ENCODE data around the gene CMSS1. TPM values are rescaled to one million over a fixed set of nuclear protein-coding genes. Genes with fewer than 3 reads are reported as not detected.

CMSS1 gene
- total RNA-seq, 1 experiment from 2014 or later, result 64.1 TPM

DNA sequence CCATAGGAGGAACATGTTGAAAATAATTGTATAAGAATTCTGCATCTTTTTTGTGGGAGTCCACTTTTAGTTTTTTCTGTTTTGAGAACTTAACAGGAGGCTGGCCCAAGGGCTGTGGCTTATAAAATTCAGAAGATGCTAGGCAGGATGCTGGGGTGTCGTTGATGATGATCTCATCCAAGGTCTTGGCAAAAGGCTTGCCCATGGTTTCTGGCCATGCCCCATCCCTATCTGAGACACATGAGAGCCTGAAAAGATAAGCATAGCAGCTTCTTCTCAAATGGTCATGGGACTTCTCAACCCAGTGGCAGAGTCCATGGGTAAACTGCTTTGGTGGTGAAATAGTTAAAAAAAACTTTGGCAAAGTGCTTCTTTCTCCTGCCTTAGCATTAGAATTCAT, 35.2 kb downstream of the CMSS1 start:
- H3K4me3 ChIP-seq (replicated peaks in 1 of 2; ENCODE audit: low read depth in 1 of 2, low read length in 2 of 2), result no peak overlapping the region
- intact Hi-C loops (cut with micrococcal nuclease), result no loop called here
- ATAC-seq (no peak), DNase-seq (ENCODE audit: low read depth, low spot score) (no peak)
- no TSS peak for BruUV-seq (replicated peaks)
- TF ChIP-seq, protein P1, sequence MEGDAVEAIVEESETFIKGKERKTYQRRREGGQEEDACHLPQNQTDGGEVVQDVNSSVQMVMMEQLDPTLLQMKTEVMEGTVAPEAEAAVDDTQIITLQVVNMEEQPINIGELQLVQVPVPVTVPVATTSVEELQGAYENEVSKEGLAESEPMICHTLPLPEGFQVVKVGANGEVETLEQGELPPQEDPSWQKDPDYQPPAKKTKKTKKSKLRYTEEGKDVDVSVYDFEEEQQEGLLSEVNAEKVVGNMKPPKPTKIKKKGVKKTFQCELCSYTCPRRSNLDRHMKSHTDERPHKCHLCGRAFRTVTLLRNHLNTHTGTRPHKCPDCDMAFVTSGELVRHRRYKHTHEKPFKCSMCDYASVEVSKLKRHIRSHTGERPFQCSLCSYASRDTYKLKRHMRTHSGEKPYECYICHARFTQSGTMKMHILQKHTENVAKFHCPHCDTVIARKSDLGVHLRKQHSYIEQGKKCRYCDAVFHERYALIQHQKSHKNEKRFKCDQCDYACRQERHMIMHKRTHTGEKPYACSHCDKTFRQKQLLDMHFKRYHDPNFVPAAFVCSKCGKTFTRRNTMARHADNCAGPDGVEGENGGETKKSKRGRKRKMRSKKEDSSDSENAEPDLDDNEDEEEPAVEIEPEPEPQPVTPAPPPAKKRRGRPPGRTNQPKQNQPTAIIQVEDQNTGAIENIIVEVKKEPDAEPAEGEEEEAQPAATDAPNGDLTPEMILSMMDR (IDR thresholded peaks at IDR 0.05 in 2 of 3, conservative IDR thresholded peaks at IDR 0.05 in 1 of 3; ENCODE audit: borderline replicate concordance in 1 of 3, insufficient read depth in 1 of 3, low read depth in 2 of 3, low read length in 2 of 3), result no peak
- no peak for TF ChIP-seq CEBPB (IDR thresholded peaks at IDR 0.05; ENCODE audit: low read depth)
- TF ChIP-seq, protein P2, sequence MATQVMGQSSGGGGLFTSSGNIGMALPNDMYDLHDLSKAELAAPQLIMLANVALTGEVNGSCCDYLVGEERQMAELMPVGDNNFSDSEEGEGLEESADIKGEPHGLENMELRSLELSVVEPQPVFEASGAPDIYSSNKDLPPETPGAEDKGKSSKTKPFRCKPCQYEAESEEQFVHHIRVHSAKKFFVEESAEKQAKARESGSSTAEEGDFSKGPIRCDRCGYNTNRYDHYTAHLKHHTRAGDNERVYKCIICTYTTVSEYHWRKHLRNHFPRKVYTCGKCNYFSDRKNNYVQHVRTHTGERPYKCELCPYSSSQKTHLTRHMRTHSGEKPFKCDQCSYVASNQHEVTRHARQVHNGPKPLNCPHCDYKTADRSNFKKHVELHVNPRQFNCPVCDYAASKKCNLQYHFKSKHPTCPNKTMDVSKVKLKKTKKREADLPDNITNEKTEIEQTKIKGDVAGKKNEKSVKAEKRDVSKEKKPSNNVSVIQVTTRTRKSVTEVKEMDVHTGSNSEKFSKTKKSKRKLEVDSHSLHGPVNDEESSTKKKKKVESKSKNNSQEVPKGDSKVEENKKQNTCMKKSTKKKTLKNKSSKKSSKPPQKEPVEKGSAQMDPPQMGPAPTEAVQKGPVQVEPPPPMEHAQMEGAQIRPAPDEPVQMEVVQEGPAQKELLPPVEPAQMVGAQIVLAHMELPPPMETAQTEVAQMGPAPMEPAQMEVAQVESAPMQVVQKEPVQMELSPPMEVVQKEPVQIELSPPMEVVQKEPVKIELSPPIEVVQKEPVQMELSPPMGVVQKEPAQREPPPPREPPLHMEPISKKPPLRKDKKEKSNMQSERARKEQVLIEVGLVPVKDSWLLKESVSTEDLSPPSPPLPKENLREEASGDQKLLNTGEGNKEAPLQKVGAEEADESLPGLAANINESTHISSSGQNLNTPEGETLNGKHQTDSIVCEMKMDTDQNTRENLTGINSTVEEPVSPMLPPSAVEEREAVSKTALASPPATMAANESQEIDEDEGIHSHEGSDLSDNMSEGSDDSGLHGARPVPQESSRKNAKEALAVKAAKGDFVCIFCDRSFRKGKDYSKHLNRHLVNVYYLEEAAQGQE (IDR thresholded peaks at IDR 0.05; ENCODE audit: low read depth), result no peak
- TF ChIP-seq SRF (IDR thresholded peaks at IDR 0.05; ENCODE audit: low read depth), result no peak
- no peak for TF ChIP-seq EZH2 (IDR thresholded peaks at IDR 0.05)
- no peak for TF ChIP-seq CBX3 (IDR thresholded peaks at IDR 0.05; ENCODE audit: low read depth)
- TF ChIP-seq, protein P3, sequence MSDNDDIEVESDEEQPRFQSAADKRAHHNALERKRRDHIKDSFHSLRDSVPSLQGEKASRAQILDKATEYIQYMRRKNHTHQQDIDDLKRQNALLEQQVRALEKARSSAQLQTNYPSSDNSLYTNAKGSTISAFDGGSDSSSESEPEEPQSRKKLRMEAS (IDR thresholded peaks at IDR 0.05), result no peak
- TF ChIP-seq ELF1 (IDR thresholded peaks at IDR 0.05; ENCODE audit: borderline replicate concordance, low read depth), result no peak
- TF ChIP-seq, protein P4, sequence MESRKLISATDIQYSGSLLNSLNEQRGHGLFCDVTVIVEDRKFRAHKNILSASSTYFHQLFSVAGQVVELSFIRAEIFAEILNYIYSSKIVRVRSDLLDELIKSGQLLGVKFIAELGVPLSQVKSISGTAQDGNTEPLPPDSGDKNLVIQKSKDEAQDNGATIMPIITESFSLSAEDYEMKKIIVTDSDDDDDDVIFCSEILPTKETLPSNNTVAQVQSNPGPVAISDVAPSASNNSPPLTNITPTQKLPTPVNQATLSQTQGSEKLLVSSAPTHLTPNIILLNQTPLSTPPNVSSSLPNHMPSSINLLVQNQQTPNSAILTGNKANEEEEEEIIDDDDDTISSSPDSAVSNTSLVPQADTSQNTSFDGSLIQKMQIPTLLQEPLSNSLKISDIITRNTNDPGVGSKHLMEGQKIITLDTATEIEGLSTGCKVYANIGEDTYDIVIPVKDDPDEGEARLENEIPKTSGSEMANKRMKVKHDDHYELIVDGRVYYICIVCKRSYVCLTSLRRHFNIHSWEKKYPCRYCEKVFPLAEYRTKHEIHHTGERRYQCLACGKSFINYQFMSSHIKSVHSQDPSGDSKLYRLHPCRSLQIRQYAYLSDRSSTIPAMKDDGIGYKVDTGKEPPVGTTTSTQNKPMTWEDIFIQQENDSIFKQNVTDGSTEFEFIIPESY (IDR thresholded peaks at IDR 0.05; ENCODE audit: extremely low read depth, insufficient replicate concordance, low read length), result no peak
- TF ChIP-seq POLR2AphosphoS5 (IDR thresholded peaks at IDR 0.05; ENCODE audit: low read depth, low read length), result no peak
- no peak for TF ChIP-seq JUND (IDR thresholded peaks at IDR 0.05)
- no peak overlapping the region for H2AFZ ChIP-seq (ENCODE audit: low read depth, low read length, poor library complexity, severe bottlenecking)
- no peak overlapping the region for H3K4me2 ChIP-seq (ENCODE audit: low read length)
- ChIA-PET POLR2A (no interaction called here), RAD21 (ENCODE audit: low non-redundant PET in 1 of 2, low total read pairs in 2 of 2, uncharacterized antibody in 2 of 2, unreplicated experiment in 2 of 2) (no interaction called here), CTCF (no interaction called here)
- no peak overlapping the region for H3K9ac ChIP-seq (ENCODE audit: low read length)
- H3K27ac ChIP-seq (ENCODE audit: low read depth, low read length), result no peak overlapping the region
- H3K27me3 ChIP-seq (ENCODE audit: insufficient read depth, low read length), result no peaks in the 10 kb centered on the region
- no peaks in the 10 kb centered on the region for H3K9me2 ChIP-seq (ENCODE audit: insufficient read depth)
- H3K36me3 ChIP-seq (ENCODE audit: control insufficient read depth in 1 of 2, insufficient read depth in 2 of 2, low read length in 2 of 2), result no peaks in the 10 kb centered on the region
- no peaks in the 10 kb centered on the region for H3K9me3 ChIP-seq (ENCODE audit: control insufficient read depth in 1 of 2, insufficient read depth in 1 of 2, low read depth in 1 of 2, low read length in 2 of 2)
- no peaks in the 10 kb centered on the region for H4K20me1 ChIP-seq (ENCODE audit: insufficient read depth)
- no peaks in the 10 kb centered on the region for H3K4me1 ChIP-seq (ENCODE audit: control insufficient read depth in 1 of 2, insufficient read depth in 2 of 2, low read length in 2 of 2)
- peaks cover 42% of the 10 kb centered on the region for H3K79me2 ChIP-seq (ENCODE audit: insufficient read depth, low read length)
